Tibial nerve (tissue), 4 donors: Measurements from ENCODE around the gene PFKFB1.

Source experiments
- EP300 ChIP-seq, 2 donors: sonication (generic); formaldehyde crosslinking; IDR thresholded peaks; one replicate each; pipeline ENCODE4 v1.6.1; 2017; ENCODE audit warnings: antibody characterized with exemption in 2 of 2, mild to moderate bottlenecking in 1 of 2
- POLR2A ChIP-seq, 2 donors: fragments of 450-650 bp; IDR thresholded peaks; one replicate each; pipeline ENCODE4 v1.6.1; 2017; ENCODE audit warnings: antibody characterized with exemption in 2 of 2, mild to moderate bottlenecking in 2 of 2, moderate library complexity in 2 of 2
- TF ChIP-seq, protein P1 (sequence below), 5 experiments: fragments of 200-600 bp in 3 of 5; fragments of 450-650 bp in 2 of 5; sonication (generic) in 3 of 5; IDR thresholded peaks; one replicate each; pipeline ENCODE4 v1.5.1; 2016 to 2019; ENCODE audit warnings: antibody characterized with exemption in 5 of 5, mild to moderate bottlenecking in 3 of 5, moderate library complexity in 2 of 5

- TF ChIP-seq EP300 (IDR thresholded peaks at IDR 0.05) (no peak), POLR2A (IDR thresholded peaks at IDR 0.05) (no peak)
- TF ChIP-seq, protein P1, sequence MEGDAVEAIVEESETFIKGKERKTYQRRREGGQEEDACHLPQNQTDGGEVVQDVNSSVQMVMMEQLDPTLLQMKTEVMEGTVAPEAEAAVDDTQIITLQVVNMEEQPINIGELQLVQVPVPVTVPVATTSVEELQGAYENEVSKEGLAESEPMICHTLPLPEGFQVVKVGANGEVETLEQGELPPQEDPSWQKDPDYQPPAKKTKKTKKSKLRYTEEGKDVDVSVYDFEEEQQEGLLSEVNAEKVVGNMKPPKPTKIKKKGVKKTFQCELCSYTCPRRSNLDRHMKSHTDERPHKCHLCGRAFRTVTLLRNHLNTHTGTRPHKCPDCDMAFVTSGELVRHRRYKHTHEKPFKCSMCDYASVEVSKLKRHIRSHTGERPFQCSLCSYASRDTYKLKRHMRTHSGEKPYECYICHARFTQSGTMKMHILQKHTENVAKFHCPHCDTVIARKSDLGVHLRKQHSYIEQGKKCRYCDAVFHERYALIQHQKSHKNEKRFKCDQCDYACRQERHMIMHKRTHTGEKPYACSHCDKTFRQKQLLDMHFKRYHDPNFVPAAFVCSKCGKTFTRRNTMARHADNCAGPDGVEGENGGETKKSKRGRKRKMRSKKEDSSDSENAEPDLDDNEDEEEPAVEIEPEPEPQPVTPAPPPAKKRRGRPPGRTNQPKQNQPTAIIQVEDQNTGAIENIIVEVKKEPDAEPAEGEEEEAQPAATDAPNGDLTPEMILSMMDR (IDR thresholded peaks at IDR 0.05), result no peak
These were observed 84.0 kb downstream of the PFKFB1 start for GRCh38 chrX:54909941-54910340.
